GM12878 (cell line): ENCODE results near the gene PIK3R3. TPM values are rescaled to one million over a fixed set of nuclear protein-coding genes. Genes with fewer than 3 reads are reported as not detected.

Experiments
- ATAC-seq: fragments of 200-7000 bp; cut with Tn5 transposase; 3 replicates; pipeline ENCODE4 v1.9.1; 2020; ENCODE audit warnings: mild to moderate bottlenecking, moderate library complexity
- BruUV-seq: library from RNA; stranded (reverse); fragments of 400-500 nt; replicated peaks from 2 replicates; lab custom pipeline; 2021; lab: Mats Ljungman, UMichigan
- CTCF ChIA-PET: fragments of 300-600 bp; sonication (Branson Sonifier 250); formaldehyde crosslinking; extraction: SDS; loops from one replicate; lab custom pipeline; 2021; ENCODE audit warnings: inconsistent platforms; lab: Yijun Ruan, JAX
- POLR2A ChIA-PET: fragments of 350-600 bp; formaldehyde crosslinking; extraction: SDS; loops from one replicate; lab custom pipeline; 2021; ENCODE audit warnings: inconsistent platforms; lab: Charles Lee
- RAD21 ChIA-PET: fragments of 300-600 bp; sonication (Branson Sonifier 250); formaldehyde crosslinking; loops from one replicate; lab custom pipeline; 2023; ENCODE audit warnings: antibody characterized with exemption; ENCODE audit not compliant: unreplicated experiment; lab: Charles Lee
- SMC1A ChIA-PET: fragments of 300-600 bp; sonication (Branson Sonifier 250); formaldehyde crosslinking; loops from one replicate; lab custom pipeline; 2023; ENCODE audit not compliant: unreplicated experiment, uncharacterized antibody; lab: Charles Lee
- DNase-seq: peaks from one replicate; pipeline ENCODE4 v3.0.0-alpha.2; 2011; ENCODE audit warnings: low read depth, low spot score
- FAIRE-seq: peaks from 3 replicates; lab custom pipeline; 2011; peaks lifted over from hg19 to GRCh38; lab: Jason Lieb, UNC
- H2AFZ ChIP-seq: 2 replicates; pipeline ENCODE4 v1.6.0; 2011; ENCODE audit warnings: low read depth, low read length, control low read depth; ENCODE audit not compliant: control insufficient read depth
- H3K27ac ChIP-seq: 2 replicates; pipeline ENCODE4 v1.5.1; 2011; ENCODE audit warnings: control low read depth; ENCODE audit not compliant: control insufficient read depth, insufficient read depth
- H3K27me3 ChIP-seq, 2 experiments: replicated peaks in 1 of 2; 2 replicates each; pipeline versions ENCODE4 v1.6.0 to v1.6.1; 2011; ENCODE audit warnings: low read length in 1 of 2; ENCODE audit not compliant: control insufficient read depth in 2 of 2, insufficient read depth in 2 of 2
- H3K36me3 ChIP-seq, 2 experiments: 2 replicates each; pipeline ENCODE4 v1.5.1; 2011; ENCODE audit warnings: low read length in 1 of 2; ENCODE audit not compliant: control insufficient read depth in 2 of 2, insufficient read depth in 2 of 2
- H3K4me1 ChIP-seq: 2 replicates; pipeline ENCODE4 v1.6.1; 2011; ENCODE audit warnings: mild to moderate bottlenecking, low read length, moderate library complexity, mixed read lengths; ENCODE audit not compliant: control insufficient read depth, insufficient read depth
- H3K4me2 ChIP-seq: 2 replicates; pipeline ENCODE4 v1.6.0; 2011; ENCODE audit warnings: control low read depth; ENCODE audit not compliant: control insufficient read depth, insufficient read depth
- H3K4me3 ChIP-seq: fragments of 200-600 bp; sonication (generic); 2 replicates; pipeline ENCODE4 v1.5.1; 2016
- H3K79me2 ChIP-seq: 2 replicates; pipeline ENCODE4 v1.6.0; 2011; ENCODE audit warnings: low read length; ENCODE audit not compliant: control insufficient read depth, insufficient read depth
- H3K9ac ChIP-seq: 2 replicates; pipeline ENCODE4 v1.8.0; 2011; ENCODE audit warnings: low read length, control low read depth, mixed read lengths; ENCODE audit not compliant: control insufficient read depth, insufficient read depth
- H3K9me3 ChIP-seq: replicated peaks from 3 replicates; pipeline ENCODE4 v1.5.1; 2011; ENCODE audit warnings: mild to moderate bottlenecking, low read length; ENCODE audit not compliant: control insufficient read depth, insufficient read depth
- H4K20me1 ChIP-seq: 2 replicates; pipeline ENCODE4 v1.6.0; 2011; ENCODE audit not compliant: control insufficient read depth, insufficient read depth
- ATF7 ChIP-seq: fragments of 450-650 bp; IDR thresholded peaks from 2 replicates; pipeline ENCODE4 v1.6.1; 2016; ENCODE audit warnings: low read depth, mild to moderate bottlenecking
- CREM ChIP-seq: IDR thresholded peaks from 2 replicates; pipeline ENCODE4 v1.6.1; 2014; ENCODE audit warnings: antibody characterized with exemption, low read depth
- DPF2 ChIP-seq: fragments of 450-650 bp; IDR thresholded peaks from 2 replicates; pipeline ENCODE4 v1.6.1; 2017; ENCODE audit warnings: mild to moderate bottlenecking
- EGR1 ChIP-seq, 2 experiments: IDR thresholded peaks; 1 replicate in 1 of 2; 2 replicates in 1 of 2; pipeline ENCODE4 v1.6.1; 2011 to 2012; ENCODE audit warnings: low read depth in 2 of 2, low read length in 2 of 2, borderline replicate concordance in 1 of 2, mild to moderate bottlenecking in 1 of 2, moderate library complexity in 1 of 2
- NFYA ChIP-seq: IDR thresholded peaks from 2 replicates; pipeline ENCODE4 v1.6.1; 2011; ENCODE audit warnings: low read depth, mild to moderate bottlenecking, low read length, improper control_type of control experiment, borderline replicate concordance
- NR2C1 ChIP-seq: fragments of 450-650 bp; IDR thresholded peaks from 2 replicates; pipeline ENCODE4 v1.6.1; 2017; ENCODE audit warnings: antibody characterized with exemption, mild to moderate bottlenecking, moderate library complexity
- NRF1 ChIP-seq: conservative IDR thresholded peaks from 2 replicates; pipeline ENCODE4 v1.6.1; 2011; ENCODE audit warnings: mild to moderate bottlenecking, low read depth, low read length, improper control_type of control experiment
- RCOR1 ChIP-seq: conservative IDR thresholded peaks from 2 replicates; pipeline ENCODE4 v1.6.1; 2012; ENCODE audit warnings: low read depth, low read length, improper control_type of control experiment
- SRF ChIP-seq, 2 experiments: IDR thresholded peaks; 2 replicates each; pipeline ENCODE4 v1.6.1; 2011; ENCODE audit warnings: low read depth in 2 of 2, low read length in 2 of 2, mild to moderate bottlenecking in 1 of 2, moderate library complexity in 1 of 2
- STAT3 ChIP-seq: IDR thresholded peaks from 2 replicates; pipeline ENCODE4 v1.6.1; 2011; ENCODE audit warnings: low read depth, low read length, improper control_type of control experiment
- USF1 ChIP-seq: IDR thresholded peaks from 2 replicates; pipeline ENCODE4 v1.6.1; 2011; ENCODE audit warnings: borderline replicate concordance, low read depth, mild to moderate bottlenecking, moderate library complexity, mixed read lengths, low read length; ENCODE audit not compliant: insufficient read depth; ENCODE audit errors: extremely low read length
- ZBTB40 ChIP-seq: fragments of 450-650 bp; IDR thresholded peaks from 2 replicates; pipeline ENCODE4 v1.6.1; 2016; ENCODE audit warnings: mild to moderate bottlenecking, moderate library complexity, borderline replicate concordance
- ZSCAN29 ChIP-seq: fragments of 450-650 bp; IDR thresholded peaks from 2 replicates; pipeline ENCODE4 v1.6.1; 2017; ENCODE audit warnings: mild to moderate bottlenecking, moderate library complexity
- WGBS: methylation state at CpG from one replicate; pipeline ENCODE4 v1.1.6; 2016; ENCODE audit warnings: low lambda C conversion rate; ENCODE audit not compliant: insufficient replicate concordance, insufficient coverage; ENCODE audit errors: missing lambda C conversion rate; 5-methylcytosine and 5-hydroxymethylcytosine counted together
- in situ Hi-C: fragments of 300-500 bp; cut with MboI; formaldehyde crosslinking; loops from 9 replicates; pipeline ENCODE4 v1.14.3; 2018; ENCODE audit warnings: mixed read lengths
- intact Hi-C: fragments of 100-400 bp; cut with micrococcal nuclease; formaldehyde crosslinking; loops from one replicate; pipeline ENCODE4 v1.14.2; 2022; ENCODE audit not compliant: unreplicated experiment
- polyA plus RNA-seq, 11 experiments: library from polyadenylated mRNA; depleted of rRNA in 4 of 11; unstranded in 6 of 11; stranded (reverse) in 5 of 11; fragments of >200 nt; fragmentation: Nextera tagmentation in 4 of 11; fragmentation: Illumina TruSeq in 1 of 11; extraction: Ambion mirVana in 4 of 11; extraction: Trizol in 1 of 11; gene quantifications; 1 replicate in 1 of 11; 2 replicates in 10 of 11; pipeline versions ENCODE4 v1.2.1 to v1.2.3, GENCODE V29; 2011 to 2016; ENCODE audit warnings: inconsistent platforms in 2 of 11, missing spikeins in 2 of 11, low read depth in 1 of 11
- total RNA-seq, 4 experiments: library from RNA; depleted of rRNA in 3 of 4; stranded (reverse); fragments of >200 nt in 3 of 4; fragmentation: Illumina TruSeq in 1 of 4; extraction: Trizol in 1 of 4; gene quantifications; 2 replicates each; pipeline versions ENCODE4 v1.2.1 to v1.2.3, GENCODE V29; 2013 to 2021

The PIK3R3 gene
- total and polyA plus RNA-seq, 10 of the 15 experiments (the other 5 are each of a cell fraction or from before 2014, with no cell fraction given), result 4.8 to 27.0 (median 19.8) TPM

- no peak for TF ChIP-seq EGR1 (IDR thresholded peaks at IDR 0.05; ENCODE audit: borderline replicate concordance in 1 of 2, low read depth in 2 of 2, low read length in 2 of 2)
These were observed 42.2 kb upstream of the PIK3R3 start, which contains the start of gene TSPAN1 (continued) for GRCh38 chr1:46174448-46175231.

- Histone ChIP-seq H3K9ac (no peak overlapping the region), H3K4me3 (no peak overlapping the region), H3K79me2 (no peaks in the 10 kb centered on the region), H3K36me3 (no peaks in the 10 kb centered on the region), H3K27me3 (no peaks in the 10 kb centered on the region; a peak in 1 of 4 replicates), H3K4me2 (no peak overlapping the region), H3K9me3 (no peaks in the 10 kb centered on the region), H3K27ac (no peak overlapping the region), H3K4me1 (peaks cover 3% of the 10 kb centered on the region), H4K20me1 (no peaks in the 10 kb centered on the region), H2AFZ (no peak overlapping the region; the same call in 1 of the 2 replicates)
- no peak for DNase-seq
- FAIRE-seq, result no peak
- no TSS peak for BruUV-seq
- in situ Hi-C loops (no loop called here), intact Hi-C loops (no loop called here)
- SMC1A ChIA-PET, result interaction anchor here (0.8 to 8.0 kb wide), 9 partner anchors 13 to 136 kb away, joined by 3 to 50 read pairs (median 6); partner anchors contain the start of gene PIK3R3
- peak; percentile 51 for ATAC-seq
- CTCF ChIA-PET, result interaction anchor here (0.5 to 17.5 kb wide), 9 partner anchors 10 to 136 kb away, joined by 3 to 293 read pairs (median 4); no protein-coding TSS in a partner anchor
- RAD21 ChIA-PET, result interaction anchor here (0.9 to 1.5 kb wide), 9 partner anchors 10 to 137 kb away, joined by 3 to 5 read pairs (median 3); partner anchors contain the start of gene PIK3R3
- WGBS, result 40% methylated on average over 4 of the region's 4 CpGs
- POLR2A ChIA-PET, result interaction anchor here (1.0 to 1.4 kb wide), 3 partner anchors 10 to 44 kb away, joined by 3 to 5 read pairs (median 3); no protein-coding TSS in a partner anchor
- TF ChIP-seq RCOR1, result no peak
- peak; percentile 94 for TF ChIP-seq ATF7
- no peak for TF ChIP-seq STAT3
- no peak for TF ChIP-seq NRF1
- no peak for TF ChIP-seq SRF (IDR thresholded peaks at IDR 0.05; ENCODE audit: low read depth in 2 of 2, low read length in 2 of 2)
- no peak for TF ChIP-seq ZBTB40
- TF ChIP-seq NR2C1, result no peak
- 0 out of 2 replicates have a peak, but pooled peaks have one; percentile 18 for TF ChIP-seq DPF2
- no peak for TF ChIP-seq NFYA
- no peak for TF ChIP-seq USF1
- no peak for TF ChIP-seq CREM
- no peak for TF ChIP-seq ZSCAN29
These were observed 41.0 kb upstream of the PIK3R3 start for GRCh38 chr1:46173361-46173856.
